Endothelial cell (in vitro differentiated cells): ENCODE data around the gene RPAP2. TPM values are rescaled to one million over a fixed set of nuclear protein-coding genes. Genes with fewer than 3 reads are reported as not detected.
"Not testable (repeated sequence)": the region's sequence is repeated elsewhere in the genome, so short reads cannot be mapped to it uniquely, and the experiment has no call there.

Source experiments
- DNase-seq: peaks from one replicate; pipeline ENCODE4 v3.0.0; 2021; ENCODE audit warnings: low spot score
- H3K27ac Mint-ChIP-seq: one replicate; pipeline ENCODE4 v1.8.0; 2021; ENCODE audit warnings: mixed read lengths, inconsistent platforms; ENCODE audit not compliant: unreplicated experiment
- H3K27me3 Mint-ChIP-seq: one replicate; pipeline ENCODE4 v1.8.0; 2021; ENCODE audit warnings: mild to moderate bottlenecking, moderate library complexity, mixed read lengths, inconsistent platforms; ENCODE audit not compliant: unreplicated experiment
- H3K36me3 Mint-ChIP-seq: one replicate; pipeline ENCODE4 v1.8.0; 2021; ENCODE audit warnings: mild to moderate bottlenecking, low read depth, mixed read lengths, inconsistent platforms; ENCODE audit not compliant: unreplicated experiment
- H3K4me1 Mint-ChIP-seq: one replicate; pipeline ENCODE4 v1.8.0; 2021; ENCODE audit warnings: mild to moderate bottlenecking, mixed read lengths, inconsistent platforms; ENCODE audit not compliant: unreplicated experiment
- H3K4me3 Mint-ChIP-seq: one replicate; pipeline ENCODE4 v1.8.0; 2021; ENCODE audit warnings: mild to moderate bottlenecking, mixed read lengths, inconsistent platforms; ENCODE audit not compliant: unreplicated experiment
- H3K9me3 Mint-ChIP-seq: one replicate; pipeline ENCODE4 v1.8.0; 2021; ENCODE audit warnings: mixed read lengths, inconsistent platforms; ENCODE audit not compliant: unreplicated experiment
- long read RNA-seq: library from polyadenylated mRNA; unstranded; transcript quantifications from one replicate; pipeline ENCODE4 v2.0.0, GENCODE V29; 2020; ENCODE audit not compliant: unreplicated experiment
- total RNA-seq: library from RNA; stranded (reverse); fragmentation: NEBNext Ultra II Directional; extraction: Animal tissue kit (Norgen Biotek cat#: 25700); gene quantifications from one replicate; pipeline ENCODE4 v1.2.1, GENCODE V29; 2021; ENCODE audit not compliant: unreplicated experiment
- TF ChIP-seq, protein P1 (sequence below): fragments of 200-600 bp; sonication (generic); IDR thresholded peaks from one replicate; pipeline ENCODE4 v1.5.0; 2021; ENCODE audit warnings: antibody characterized with exemption; ENCODE audit not compliant: unreplicated experiment

Gene RPAP2
- total RNA-seq = 30.0 TPM
- long read RNA-seq, full-length matches to known transcripts = 9 of 16 reads
- long read RNA-seq, partial matches to known transcripts = 3 of 16 reads
- long read RNA-seq, other reads (novel, unspliced or antisense) = 4 of 16 reads

DNA sequence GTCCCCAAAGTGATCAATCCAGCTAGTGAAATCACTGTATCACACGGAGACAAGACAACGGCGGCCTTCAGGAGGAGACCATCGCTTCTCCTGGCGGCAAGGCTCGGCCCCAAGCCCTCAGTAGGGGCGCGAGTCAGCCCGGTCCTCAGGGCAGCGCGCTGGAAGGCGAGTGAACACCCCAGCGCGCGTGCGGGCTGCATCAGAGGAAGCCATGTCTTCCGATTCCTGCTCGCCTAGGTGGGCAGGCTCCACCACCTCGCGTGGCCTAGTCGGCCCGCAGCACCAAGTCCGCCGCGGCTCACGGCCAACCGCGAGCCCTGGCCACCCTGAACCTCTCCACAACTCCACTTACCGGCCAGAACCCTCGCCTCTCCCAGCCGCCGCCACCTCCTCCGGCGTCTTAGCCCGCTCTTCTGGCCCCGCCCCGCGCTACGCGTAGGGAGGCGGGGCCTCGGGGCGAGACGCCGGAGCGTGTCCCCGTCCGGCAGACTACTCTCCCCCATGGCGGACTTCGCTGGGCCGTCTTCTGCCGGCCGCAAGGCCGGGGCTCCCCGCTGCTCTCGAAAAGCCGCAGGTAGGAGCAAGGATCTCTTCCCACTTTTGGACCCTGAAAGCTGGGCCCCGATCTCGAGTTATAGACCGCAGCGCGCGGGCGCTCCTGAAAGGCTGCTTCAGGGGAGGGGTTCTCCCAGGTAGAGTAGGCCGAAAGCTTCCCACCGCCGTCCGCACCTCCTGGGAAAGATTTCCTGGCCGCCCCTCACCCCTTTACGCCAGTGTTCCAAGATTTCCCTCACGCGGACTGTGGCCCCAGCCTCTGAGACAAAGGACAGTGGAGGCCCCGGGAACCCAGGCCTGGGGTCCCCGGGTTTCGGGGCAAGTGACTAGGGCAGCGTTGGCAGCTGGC lies at the start of gene RPAP2, which contains the start of gene GLMN:
RPAP2 (plus strand) TSS at position 487 of the 904 bp plus-strand sequence; CDS start at position 502, 15 bp downstream.
GLMN (minus strand) TSS at position 415 of the 904 bp plus-strand sequence. CDS start 988 bp downstream, outside the sequence.
- TF ChIP-seq, protein P1, sequence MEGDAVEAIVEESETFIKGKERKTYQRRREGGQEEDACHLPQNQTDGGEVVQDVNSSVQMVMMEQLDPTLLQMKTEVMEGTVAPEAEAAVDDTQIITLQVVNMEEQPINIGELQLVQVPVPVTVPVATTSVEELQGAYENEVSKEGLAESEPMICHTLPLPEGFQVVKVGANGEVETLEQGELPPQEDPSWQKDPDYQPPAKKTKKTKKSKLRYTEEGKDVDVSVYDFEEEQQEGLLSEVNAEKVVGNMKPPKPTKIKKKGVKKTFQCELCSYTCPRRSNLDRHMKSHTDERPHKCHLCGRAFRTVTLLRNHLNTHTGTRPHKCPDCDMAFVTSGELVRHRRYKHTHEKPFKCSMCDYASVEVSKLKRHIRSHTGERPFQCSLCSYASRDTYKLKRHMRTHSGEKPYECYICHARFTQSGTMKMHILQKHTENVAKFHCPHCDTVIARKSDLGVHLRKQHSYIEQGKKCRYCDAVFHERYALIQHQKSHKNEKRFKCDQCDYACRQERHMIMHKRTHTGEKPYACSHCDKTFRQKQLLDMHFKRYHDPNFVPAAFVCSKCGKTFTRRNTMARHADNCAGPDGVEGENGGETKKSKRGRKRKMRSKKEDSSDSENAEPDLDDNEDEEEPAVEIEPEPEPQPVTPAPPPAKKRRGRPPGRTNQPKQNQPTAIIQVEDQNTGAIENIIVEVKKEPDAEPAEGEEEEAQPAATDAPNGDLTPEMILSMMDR = no peak
- DNase-seq = peak; percentile 79
- Mint-ChIP-seq H3K4me3 (peak within 1 kb of the TSS; percentile 98), H3K27me3 (peaks cover 3% of the 10 kb centered on the region), H3K9me3 (no peaks in the 10 kb centered on the region), H3K4me1 (peaks cover 15% of the 10 kb centered on the region), H3K27ac (peak within 1 kb of the TSS; percentile 97), H3K36me3 (peaks cover 6% of the 10 kb centered on the region)

- H3K27me3 Mint-ChIP-seq = not testable (repeated sequence)
- peaks cover 25% of the 10 kb centered on the region for H3K36me3 Mint-ChIP-seq
These were observed 44.1 kb upstream of the RPAP2 start for GRCh38 chr1:92254714-92255113.

DNA sequence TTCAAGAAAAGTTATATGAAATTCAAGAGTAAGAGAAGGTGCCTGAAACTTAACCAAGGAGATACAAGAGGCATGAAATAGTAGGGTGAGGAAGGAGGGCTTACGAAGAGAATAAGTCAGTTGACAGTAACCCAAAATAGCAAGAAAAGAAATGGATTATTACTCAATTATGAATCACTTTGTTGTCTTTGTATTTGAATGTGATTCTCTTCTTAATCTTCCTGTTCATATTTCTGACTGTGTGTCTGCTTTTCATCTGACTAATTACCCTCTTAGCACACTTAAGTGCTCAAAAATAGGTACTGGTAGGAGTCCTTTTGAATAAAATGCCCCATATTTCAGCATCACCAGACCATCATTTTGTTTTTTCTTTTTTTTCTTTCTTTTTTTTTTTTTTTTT lies 39.5 kb upstream of the RPAP2 start:
- H3K36me3 Mint-ChIP-seq = peaks cover 11% of the 10 kb centered on the region
- H3K27ac Mint-ChIP-seq = no peak overlapping the region
- no peaks in the 10 kb centered on the region for H3K9me3 Mint-ChIP-seq
- no peaks in the 10 kb centered on the region for H3K4me1 Mint-ChIP-seq
- H3K4me3 Mint-ChIP-seq = no peak overlapping the region
- DNase-seq = no peak
- TF ChIP-seq, protein P1 = no peak
- H3K27me3 Mint-ChIP-seq = no peaks in the 10 kb centered on the region

More at GRCh38 chr1:92254714-92255113, 44.1 kb upstream of the RPAP2 start:
- H3K4me3 Mint-ChIP-seq, H3K4me1 Mint-ChIP-seq, DNase-seq, H3K27ac Mint-ChIP-seq, H3K9me3 Mint-ChIP-seq: not testable (repeated sequence)

DNA sequence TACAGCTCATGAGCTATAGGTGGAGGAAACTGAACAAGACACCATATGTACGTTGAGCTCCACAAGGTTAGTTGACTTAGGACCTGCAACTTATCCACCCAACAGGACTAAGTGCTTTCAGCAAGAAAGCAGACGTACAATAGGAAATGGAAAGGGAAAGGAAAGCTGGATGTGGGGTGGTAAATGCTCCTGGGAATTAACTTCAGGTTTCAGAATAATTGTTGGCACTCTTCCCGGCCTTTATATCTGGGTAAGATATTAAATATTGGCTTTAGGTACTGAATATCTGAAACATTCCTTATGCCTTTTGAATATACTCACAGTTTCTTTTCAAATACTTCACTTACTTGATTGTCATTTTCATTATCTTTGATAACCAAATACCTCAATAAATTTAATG lies 36.3 kb upstream of the RPAP2 start:
- TF ChIP-seq, protein P1 = no peak
- H3K4me3 Mint-ChIP-seq = no peak overlapping the region
- no peaks in the 10 kb centered on the region for H3K9me3 Mint-ChIP-seq
- no peak for DNase-seq
- no peak overlapping the region for H3K27ac Mint-ChIP-seq
- peaks cover under 1% of the 10 kb centered on the region for H3K36me3 Mint-ChIP-seq
- H3K4me1 Mint-ChIP-seq = no peaks in the 10 kb centered on the region
- H3K27me3 Mint-ChIP-seq = no peaks in the 10 kb centered on the region

GRCh38 chr1:92273039-92273438 lies 25.8 kb upstream of the RPAP2 start:
- Mint-ChIP-seq H3K4me3 (no peak overlapping the region), H3K4me1 (peaks cover 4% of the 10 kb centered on the region), H3K27me3 (no peaks in the 10 kb centered on the region), H3K36me3 (no peaks in the 10 kb centered on the region), H3K27ac (no peak overlapping the region), H3K9me3 (no peaks in the 10 kb centered on the region)
- TF ChIP-seq, protein P1 = no peak
- DNase-seq = no peak
